HepG2 (cell line): ENCODE data around the gene WNT3A. TPM values are rescaled to one million over a fixed set of nuclear protein-coding genes. Genes with fewer than 3 reads are reported as not detected.

Experiments used
- CSRNP2 ChIP-seq: sonication (generic); formaldehyde crosslinking; conservative IDR thresholded peaks from 2 replicates; pipeline ENCODE4 v1.8.0; 2022; ENCODE audit warnings: low read depth, missing genetic modification reagents
- FOXP4 ChIP-seq: sonication (generic); formaldehyde crosslinking; IDR thresholded peaks from 2 replicates; pipeline ENCODE4 v1.4.0; 2020; ENCODE audit warnings: missing genetic modification reagents
- GLMP ChIP-seq: sonication (generic); formaldehyde crosslinking; IDR thresholded peaks from 2 replicates; pipeline ENCODE4 v1.9.0; 2021; ENCODE audit warnings: missing genetic modification reagents, mild to moderate bottlenecking, borderline replicate concordance
- JUND ChIP-seq: sonication (generic); formaldehyde crosslinking; IDR thresholded peaks from 2 replicates; pipeline ENCODE4 v1.8.0; 2022; ENCODE audit warnings: mild to moderate bottlenecking, missing genetic modification reagents
- NFAT5 ChIP-seq: sonication (generic); formaldehyde crosslinking; IDR thresholded peaks from 2 replicates; pipeline ENCODE4 v1.4.0; 2020; ENCODE audit warnings: missing genetic modification reagents
- ZFYVE20 ChIP-seq: sonication (generic); formaldehyde crosslinking; IDR thresholded peaks from 2 replicates; pipeline ENCODE4 v1.8.0; 2023; ENCODE audit warnings: low read depth, mild to moderate bottlenecking, moderate library complexity, missing genetic modification reagents, borderline replicate concordance
- ZNF609 ChIP-seq: sonication (generic); formaldehyde crosslinking; IDR thresholded peaks from 2 replicates; pipeline ENCODE4 v1.4.0; 2020; ENCODE audit warnings: mild to moderate bottlenecking, missing genetic modification reagents, borderline replicate concordance
- ZNF619 ChIP-seq: sonication (generic); formaldehyde crosslinking; IDR thresholded peaks from 2 replicates; pipeline ENCODE4 v1.4.0; 2020; ENCODE audit warnings: mild to moderate bottlenecking, missing genetic modification reagents
- ZNF724P ChIP-seq: sonication (generic); formaldehyde crosslinking; IDR thresholded peaks from 2 replicates; pipeline ENCODE4 v1.8.0; 2022; ENCODE audit warnings: missing genetic modification reagents, borderline replicate concordance
- ZNF773 ChIP-seq: sonication (generic); formaldehyde crosslinking; IDR thresholded peaks from 2 replicates; pipeline ENCODE4 v1.4.0; 2020; ENCODE audit warnings: missing genetic modification reagents, borderline replicate concordance
- polyA plus RNA-seq, 8 experiments: library from polyadenylated mRNA; depleted of rRNA in 3 of 8; stranded (reverse) in 7 of 8; unstranded in 1 of 8; fragments of >200 nt; fragmentation: Illumina TruSeq in 4 of 8; extraction: Trizol in 4 of 8; gene quantifications; 2 replicates each; pipeline versions ENCODE4 v1.2.1 to v1.2.3, GENCODE V29; 2011 to 2016; ENCODE audit warnings: low read depth in 4 of 8, missing spikeins in 1 of 8, mixed read lengths in 1 of 8; ENCODE audit not compliant: insufficient read depth in 1 of 8
- total RNA-seq, 5 experiments: library from RNA; depleted of rRNA; stranded (reverse); fragments of >200 nt; fragmentation: Illumina TruSeq; extraction: Trizol; gene quantifications; 2 replicates each; pipeline ENCODE4 v1.2.3, GENCODE V29; 2016; ENCODE audit warnings: low read depth in 1 of 5

Gene WNT3A
- total and polyA plus RNA-seq, 2 of the 13 experiments (the other 11 are each of a cell fraction or from before 2014, with no cell fraction given) = not detected

- no peak; the same call in 1 of the 2 replicates for TF ChIP-seq ZNF609 (CRISPR knock-in tag)
- TF ChIP-seq FOXP4 (CRISPR knock-in tag) = no peak
- TF ChIP-seq GLMP (CRISPR knock-in tag) = no peak
- TF ChIP-seq NFAT5 (CRISPR knock-in tag) = peak; percentile 75; the same call in 1 of the 2 replicates
- TF ChIP-seq ZNF619 (CRISPR knock-in tag) = peak; percentile 42; the same call in 1 of the 2 replicates
- TF ChIP-seq ZNF724P (CRISPR knock-in tag) = peak; percentile 84; the same call in 1 of the 2 replicates
- no peak for TF ChIP-seq ZNF773 (CRISPR knock-in tag)
- TF ChIP-seq JUND = no peak
- TF ChIP-seq CSRNP2 (CRISPR knock-in tag) = no peak
- TF ChIP-seq ZFYVE20 (CRISPR knock-in tag) = peak; percentile 83; the same call in 1 of the 2 replicates
Measured at GRCh38 chr1:228102791-228103620, 96.2 kb downstream of the WNT3A start, which contains the start of gene C1orf35 (continued).
